AG04450 (cell line): ENCODE results near the gene RETSAT. TPM values are rescaled to one million over a fixed set of nuclear protein-coding genes. Genes with fewer than 3 reads are reported as not detected.

Experiments
- CTCF ChIA-PET: fragments of 300-600, 350-600 bp; formaldehyde crosslinking; extraction: SDS; loops from one replicate; lab custom pipeline; 2022; ENCODE audit warnings: antibody characterized with exemption, inconsistent platforms; lab: Charles Lee
- POLR2A ChIA-PET: fragments of 350-600 bp; formaldehyde crosslinking; extraction: SDS; loops from one replicate; lab custom pipeline; 2021; ENCODE audit warnings: antibody characterized with exemption, inconsistent platforms; lab: Yijun Ruan, JAX
- DNase-seq: peaks from one replicate; pipeline ENCODE4 v3.0.0-alpha.2; 2011; ENCODE audit warnings: low read depth, low spot score
- H3K27ac ChIP-seq: one replicate; pipeline ENCODE4 v1.5.1; 2012; ENCODE audit warnings: low read depth, low read length, control low read depth
- H3K27me3 ChIP-seq: one replicate; pipeline ENCODE4 v1.6.0; 2012; ENCODE audit warnings: low read length; ENCODE audit not compliant: control insufficient read depth, insufficient read depth
- H3K4me3 ChIP-seq: 2 replicates; pipeline ENCODE4 v1.5.1; 2011; ENCODE audit warnings: mild to moderate bottlenecking, low read depth, low read length, control low read depth
- H3K9me3 ChIP-seq: 2 replicates; pipeline ENCODE4 v1.5.1; 2012; ENCODE audit warnings: low read length; ENCODE audit not compliant: control insufficient read depth, insufficient read depth
- CTCF ChIP-seq: IDR thresholded peaks from 2 replicates; pipeline ENCODE4 v1.5.1; 2011; ENCODE audit warnings: low read depth, low read length, control low read depth, inconsistent platforms
- polyA plus RNA-seq: library from polyadenylated mRNA; depleted of rRNA; stranded (reverse); fragments of >200 nt; gene quantifications from 2 replicates; pipeline ENCODE4 v1.2.3, GENCODE V29; 2011; rRNA removed
- small RNA-seq: library from RNA; depleted of rRNA; stranded (forward); fragments of <200 nt; gene quantifications from one replicate; pipeline ENCODE3, GENCODE V24; 2012; ENCODE audit warnings: low read depth; ENCODE audit not compliant: insufficient read length

The RETSAT gene
- polyA plus RNA-seq, 1 experiment = 35.5 TPM

- no peak for TF ChIP-seq CTCF
- Histone ChIP-seq H3K27me3 (no peaks in the 10 kb centered on the region), H3K27ac (no peak overlapping the region), H3K9me3 (no peaks in the 10 kb centered on the region), H3K4me3 (no peak overlapping the region)
- POLR2A ChIA-PET = interaction anchor here (0.6 kb wide), 1 partner anchor 398 kb away, joined by 3 read pairs; no protein-coding TSS in a partner anchor
- no peak for DNase-seq
- CTCF ChIA-PET = interaction anchor here (0.6 to 1.0 kb wide), 2 partner anchors 286 to 323 kb away, joined by 4 to 5 read pairs; no protein-coding TSS in a partner anchor
Measured at GRCh38 chr2:85303780-85304531, 50.4 kb downstream of the RETSAT start.

- no peak overlapping the region for H3K4me3 ChIP-seq
- no peak for TF ChIP-seq CTCF
- no peak overlapping the region for H3K27ac ChIP-seq
- POLR2A ChIA-PET = no interaction called here
- H3K27me3 ChIP-seq = no peaks in the 10 kb centered on the region
- H3K9me3 ChIP-seq = no peaks in the 10 kb centered on the region
- no peak for DNase-seq
- CTCF ChIA-PET = interaction anchor here (0.6 to 9.8 kb wide), 2 partner anchors 167 to 235 kb away, joined by 4 to 214 read pairs; no protein-coding TSS in a partner anchor
Measured at GRCh38 chr2:85302121-85302520, 52.2 kb downstream of the RETSAT start.

Small RNA genes within 50 kb of the gene (small RNA-seq; reads per million reads assigned to genes)
- gene AC062037.1 (not detected), gene AC062037.2 (not detected), gene RF00019 (not detected), gene RN7SL113P (not detected)

Other genes starting within 250 kb of the RETSAT start
- 2.7 and 3.5 TPM in 2 replicates for gene TCF7L1, start 221.1 kb downstream of the RETSAT start, polyA plus RNA-seq
- gene TGOLN2, start 26.5 kb downstream of the RETSAT start, polyA plus RNA-seq = 121 and 155 TPM in 2 replicates
- gene ELMOD3, start 241 bp upstream of the RETSAT start, polyA plus RNA-seq = 17.2 and 17.8 TPM in 2 replicates
- gene CAPG, start 55.8 kb upstream of the RETSAT start, polyA plus RNA-seq = 70.5 and 97.8 TPM in 2 replicates
- 0.10 and 0.15 TPM in 2 replicates for gene SH2D6, start 64.2 kb upstream of the RETSAT start, polyA plus RNA-seq
- gene MAT2A, start 184.6 kb upstream of the RETSAT start, polyA plus RNA-seq = 362 and 409 TPM in 2 replicates
- 44.0 and 53.8 TPM in 2 replicates for gene GGCX, start 207.0 kb upstream of the RETSAT start, polyA plus RNA-seq
- 2.6 and 3.6 TPM in 2 replicates for gene VAMP8, start 223.1 kb upstream of the RETSAT start, polyA plus RNA-seq
- gene VAMP5, start 229.9 kb upstream of the RETSAT start, polyA plus RNA-seq = 100 and 123 TPM in 2 replicates
- gene RNF181, start 241.2 kb upstream of the RETSAT start, polyA plus RNA-seq = 260 and 351 TPM in 2 replicates
- 11.4 and 14.5 TPM in 2 replicates for gene TMEM150A, start 248.2 kb upstream of the RETSAT start, polyA plus RNA-seq